ENCODE data around the gene ELMO1. TPM values are rescaled to one million over a fixed set of nuclear protein-coding genes. Genes with fewer than 3 reads are reported as not detected.

The ELMO1 gene
- total RNA-seq, 2 donors from 2014 or later = 160 to 169 TPM

GRCh38 chr7:37031571-37032257 is 416.9 kb downstream of the ELMO1 start:
- peaks cover 19% of the 10 kb centered on the region for H3K4me1 Mint-ChIP-seq
- ATAC-seq (peak; percentile 33), DNase-seq (no peak)
- no peaks in the 10 kb centered on the region for H3K27me3 Mint-ChIP-seq
- H3K4me3 Mint-ChIP-seq = no peak overlapping the region
- no peak overlapping the region for H3K27ac Mint-ChIP-seq
- peaks cover 10% of the 10 kb centered on the region for H3K36me3 Mint-ChIP-seq (ENCODE audit: low read depth)
- no peaks in the 10 kb centered on the region for H3K9me3 ChIP-seq (ENCODE audit: control insufficient read depth, low read length, poor library complexity, severe bottlenecking)

- no peak overlapping the region for H3K4me3 Mint-ChIP-seq
- DNase-seq = no peak
- no peaks in the 10 kb centered on the region for H3K27me3 Mint-ChIP-seq
- no peaks in the 10 kb centered on the region for H3K9me3 ChIP-seq (ENCODE audit: control insufficient read depth, low read length, poor library complexity, severe bottlenecking)
- H3K4me1 Mint-ChIP-seq = peaks cover 22% of the 10 kb centered on the region
- peaks cover 10% of the 10 kb centered on the region for H3K36me3 Mint-ChIP-seq (ENCODE audit: low read depth)
- peak overlapping the region; percentile 6 for H3K27ac Mint-ChIP-seq
- ATAC-seq = no peak
These were observed 419.7 kb downstream of the ELMO1 start for GRCh38 chr7:37028909-37029440.

- no peak for DNase-seq
- no peaks in the 10 kb centered on the region for H3K27me3 Mint-ChIP-seq
- H3K27ac Mint-ChIP-seq = no peak overlapping the region
- ATAC-seq = no peak
- H3K9me3 ChIP-seq (ENCODE audit: control insufficient read depth, low read length, poor library complexity, severe bottlenecking) = no peaks in the 10 kb centered on the region
- no peak overlapping the region for H3K4me3 Mint-ChIP-seq
- H3K36me3 Mint-ChIP-seq (ENCODE audit: low read depth) = peaks cover 7% of the 10 kb centered on the region
- H3K4me1 Mint-ChIP-seq = peaks cover 21% of the 10 kb centered on the region
These were observed 420.9 kb downstream of the ELMO1 start for GRCh38 chr7:37027557-37028341.

GRCh38 chr7:37027104-37027503 is 421.6 kb downstream of the ELMO1 start:
- no peak for DNase-seq
- H3K4me3 Mint-ChIP-seq = no peak overlapping the region
- ATAC-seq = no peak
- H3K27ac Mint-ChIP-seq = no peak overlapping the region
- H3K9me3 ChIP-seq (ENCODE audit: control insufficient read depth, low read length, poor library complexity, severe bottlenecking) = no peaks in the 10 kb centered on the region
- peaks cover 21% of the 10 kb centered on the region for H3K4me1 Mint-ChIP-seq
- peaks cover 7% of the 10 kb centered on the region for H3K36me3 Mint-ChIP-seq (ENCODE audit: low read depth)
- no peaks in the 10 kb centered on the region for H3K27me3 Mint-ChIP-seq

GRCh38 chr7:37018954-37019353 is 429.7 kb downstream of the ELMO1 start:
- ATAC-seq (no peak), DNase-seq (no peak)
- H3K4me1 Mint-ChIP-seq = peaks cover 15% of the 10 kb centered on the region
- no peak overlapping the region for H3K4me3 Mint-ChIP-seq
- no peaks in the 10 kb centered on the region for H3K9me3 ChIP-seq (ENCODE audit: control insufficient read depth, low read length, poor library complexity, severe bottlenecking)
- H3K36me3 Mint-ChIP-seq (ENCODE audit: low read depth) = no peaks in the 10 kb centered on the region
- H3K27ac Mint-ChIP-seq = no peak overlapping the region
- no peaks in the 10 kb centered on the region for H3K27me3 Mint-ChIP-seq

- DNase-seq = no peak
- ATAC-seq = no peak
- Mint-ChIP-seq H3K4me3 (no peak overlapping the region), H3K36me3 (ENCODE audit: low read depth) (peaks cover 10% of the 10 kb centered on the region), H3K27ac (peak overlapping the region; percentile 37), H3K4me1 (peaks cover 18% of the 10 kb centered on the region), H3K27me3 (no peaks in the 10 kb centered on the region)
- H3K9me3 ChIP-seq (ENCODE audit: control insufficient read depth, low read length, poor library complexity, severe bottlenecking) = no peaks in the 10 kb centered on the region
These were observed 432.4 kb downstream of the ELMO1 start for GRCh38 chr7:37016064-37016878.

GRCh38 chr7:37015353-37016034 is 433.2 kb downstream of the ELMO1 start:
- no peak overlapping the region for H3K4me3 Mint-ChIP-seq
- ATAC-seq = no peak
- peaks cover 14% of the 10 kb centered on the region for H3K36me3 Mint-ChIP-seq (ENCODE audit: low read depth)
- no peaks in the 10 kb centered on the region for H3K27me3 Mint-ChIP-seq
- H3K4me1 Mint-ChIP-seq = peaks cover 16% of the 10 kb centered on the region
- H3K27ac Mint-ChIP-seq = no peak overlapping the region
- no peak for DNase-seq
- no peaks in the 10 kb centered on the region for H3K9me3 ChIP-seq (ENCODE audit: control insufficient read depth, low read length, poor library complexity, severe bottlenecking)

- Mint-ChIP-seq H3K27me3 (no peaks in the 10 kb centered on the region), H3K36me3 (ENCODE audit: low read depth) (peaks cover 19% of the 10 kb centered on the region), H3K27ac (no peak overlapping the region), H3K4me3 (no peak overlapping the region), H3K4me1 (peaks cover 17% of the 10 kb centered on the region)
- ATAC-seq (no peak), DNase-seq (no peak)
- no peaks in the 10 kb centered on the region for H3K9me3 ChIP-seq (ENCODE audit: control insufficient read depth, low read length, poor library complexity, severe bottlenecking)
These were observed 434.9 kb downstream of the ELMO1 start for GRCh38 chr7:37013771-37014170.

GRCh38 chr7:37011151-37011890 is 437.3 kb downstream of the ELMO1 start:
- no peak for ATAC-seq
- DNase-seq = no peak
- H3K4me1 Mint-ChIP-seq = peaks cover 16% of the 10 kb centered on the region
- no peak overlapping the region for H3K4me3 Mint-ChIP-seq
- no peaks in the 10 kb centered on the region for H3K27me3 Mint-ChIP-seq
- peaks cover 19% of the 10 kb centered on the region for H3K36me3 Mint-ChIP-seq (ENCODE audit: low read depth)
- no peak overlapping the region for H3K27ac Mint-ChIP-seq
- no peaks in the 10 kb centered on the region for H3K9me3 ChIP-seq (ENCODE audit: control insufficient read depth, low read length, poor library complexity, severe bottlenecking)

GRCh38 chr7:37009125-37009675 is 439.5 kb downstream of the ELMO1 start:
- no peak for DNase-seq
- peaks cover 19% of the 10 kb centered on the region for H3K36me3 Mint-ChIP-seq (ENCODE audit: low read depth)
- peaks cover 15% of the 10 kb centered on the region for H3K4me1 Mint-ChIP-seq
- no peak overlapping the region for H3K4me3 Mint-ChIP-seq
- no peak for ATAC-seq
- no peaks in the 10 kb centered on the region for H3K9me3 ChIP-seq (ENCODE audit: control insufficient read depth, low read length, poor library complexity, severe bottlenecking)
- no peaks in the 10 kb centered on the region for H3K27me3 Mint-ChIP-seq
- H3K27ac Mint-ChIP-seq = no peak overlapping the region

- DNase-seq (no peak), ATAC-seq (no peak)
- H3K4me1 Mint-ChIP-seq = peaks cover 15% of the 10 kb centered on the region
- no peaks in the 10 kb centered on the region for H3K9me3 ChIP-seq (ENCODE audit: control insufficient read depth, low read length, poor library complexity, severe bottlenecking)
- H3K27me3 Mint-ChIP-seq = no peaks in the 10 kb centered on the region
- H3K36me3 Mint-ChIP-seq (ENCODE audit: low read depth) = peaks cover 14% of the 10 kb centered on the region
- H3K4me3 Mint-ChIP-seq = no peak overlapping the region
- H3K27ac Mint-ChIP-seq = no peak overlapping the region
These were observed 441.0 kb downstream of the ELMO1 start for GRCh38 chr7:37007691-37008090.

- Mint-ChIP-seq H3K36me3 (ENCODE audit: low read depth) (peaks cover 14% of the 10 kb centered on the region), H3K4me1 (peaks cover 14% of the 10 kb centered on the region), H3K4me3 (no peak overlapping the region), H3K27ac (no peak overlapping the region), H3K27me3 (no peaks in the 10 kb centered on the region)
- DNase-seq (no peak), ATAC-seq (no peak)
- no peaks in the 10 kb centered on the region for H3K9me3 ChIP-seq (ENCODE audit: control insufficient read depth, low read length, poor library complexity, severe bottlenecking)
These were observed 441.4 kb downstream of the ELMO1 start for GRCh38 chr7:37007268-37007667.

All from T-helper 17 cell (primary cell).